Liver (tissue), 9 donors: ENCODE data around the gene SEMA4D. TPM values are rescaled to one million over a fixed set of nuclear protein-coding genes. Genes with fewer than 3 reads are reported as not detected.

Experiments used
- DNase-seq: peaks from one replicate; pipeline ENCODE4 v3.0.0-alpha.2; 2017; ENCODE audit warnings: low spot score
- H3K27ac ChIP-seq, 2 donors: one replicate each; pipeline ENCODE4 v1.7.0; 2013; ENCODE audit warnings: inconsistent platforms in 2 of 2, low read length in 2 of 2, control low read depth in 1 of 2, low read depth in 1 of 2, mild to moderate bottlenecking in 1 of 2
- H3K27me3 ChIP-seq, 4 donors: one replicate each; pipeline versions ENCODE4 v1.6.1 to v1.7.0; 2013; ENCODE audit warnings: low read length in 3 of 4, inconsistent platforms in 1 of 4, mild to moderate bottlenecking in 1 of 4, moderate library complexity in 1 of 4; ENCODE audit not compliant: control insufficient read depth in 4 of 4, insufficient read depth in 4 of 4
- H3K36me3 ChIP-seq, 4 donors: one replicate each; pipeline versions ENCODE4 v1.6.1 to v1.7.0; 2013; ENCODE audit warnings: low read length in 3 of 4, mild to moderate bottlenecking in 3 of 4, low read depth in 1 of 4, moderate library complexity in 1 of 4; ENCODE audit not compliant: control insufficient read depth in 4 of 4, insufficient read depth in 3 of 4
- H3K4me1 ChIP-seq, 4 donors: one replicate each; pipeline versions ENCODE4 v1.6.1 to v1.7.0; 2013; ENCODE audit warnings: low read length in 3 of 4, mild to moderate bottlenecking in 3 of 4, moderate library complexity in 1 of 4; ENCODE audit not compliant: control insufficient read depth in 4 of 4, insufficient read depth in 4 of 4
- H3K4me3 ChIP-seq, 3 donors: one replicate each; pipeline versions ENCODE4 v1.6.1 to v1.7.0; 2013; ENCODE audit warnings: low read length in 3 of 3, control low read depth in 1 of 3, low read depth in 1 of 3, mild to moderate bottlenecking in 1 of 3
- H3K9ac ChIP-seq, 2 donors: one replicate each; pipeline ENCODE4 v1.7.0; 2013; ENCODE audit warnings: low read length in 2 of 2, mild to moderate bottlenecking in 2 of 2, moderate library complexity in 2 of 2, control low read depth in 1 of 2, low read depth in 1 of 2
- H3K9me3 ChIP-seq, 4 donors: one replicate each; pipeline versions ENCODE4 v1.6.1 to v1.7.0; 2013; ENCODE audit warnings: low read length in 3 of 4; ENCODE audit not compliant: control insufficient read depth in 4 of 4
- EGR1 ChIP-seq, 2 donors: IDR thresholded peaks; 2 replicates each; pipeline ENCODE4 v1.6.1; 2016 to 2018; ENCODE audit warnings: antibody characterized with exemption in 2 of 2, low read depth in 2 of 2
- FOXA1 ChIP-seq: IDR thresholded peaks from 2 replicates; pipeline ENCODE4 v1.6.1; 2016; ENCODE audit warnings: antibody characterized with exemption
- FOXA2 ChIP-seq: IDR thresholded peaks from 2 replicates; pipeline ENCODE4 v1.6.1; 2016; ENCODE audit warnings: antibody characterized with exemption
- GABPA ChIP-seq, 2 donors: IDR thresholded peaks in 1 of 2; conservative IDR thresholded peaks in 1 of 2; 2 replicates each; pipeline ENCODE4 v1.6.1; 2016; ENCODE audit warnings: antibody characterized with exemption in 2 of 2, mild to moderate bottlenecking in 1 of 2, moderate library complexity in 1 of 2
- HNF4A ChIP-seq, 2 donors: conservative IDR thresholded peaks; 2 replicates each; pipeline ENCODE4 v1.6.1; 2016; ENCODE audit warnings: antibody characterized with exemption in 2 of 2, mild to moderate bottlenecking in 2 of 2
- HNF4G ChIP-seq: IDR thresholded peaks from 2 replicates; pipeline ENCODE4 v1.6.1; 2016; ENCODE audit warnings: antibody characterized with exemption
- JUND ChIP-seq, 2 donors: IDR thresholded peaks; 2 replicates each; pipeline ENCODE4 v1.6.1; 2016; ENCODE audit warnings: antibody characterized with exemption in 2 of 2
- NR2F2 ChIP-seq: IDR thresholded peaks from 2 replicates; pipeline ENCODE4 v1.6.1; 2016; ENCODE audit warnings: antibody characterized with exemption
- RAD21 ChIP-seq, 2 donors: IDR thresholded peaks; 2 replicates each; pipeline ENCODE4 v1.6.1; 2016; ENCODE audit warnings: antibody characterized with exemption in 2 of 2, mild to moderate bottlenecking in 2 of 2
- RXRA ChIP-seq, 2 donors: IDR thresholded peaks; 2 replicates each; pipeline ENCODE4 v1.6.1; 2017 to 2018; ENCODE audit warnings: antibody characterized with exemption in 2 of 2, mild to moderate bottlenecking in 1 of 2
- SP1 ChIP-seq: IDR thresholded peaks from 2 replicates; pipeline ENCODE4 v1.6.1; 2018; ENCODE audit warnings: antibody characterized with exemption, mild to moderate bottlenecking
- TAF1 ChIP-seq: conservative IDR thresholded peaks from 2 replicates; pipeline ENCODE4 v1.6.1; 2016; ENCODE audit warnings: antibody characterized with exemption, mild to moderate bottlenecking
- YY1 ChIP-seq: IDR thresholded peaks from 2 replicates; pipeline ENCODE4 v1.6.1; 2016; ENCODE audit warnings: antibody characterized with exemption, mild to moderate bottlenecking
- WGBS: extraction: QIAGEN DNeasy Blood & Tissue Kit; methylation state at CpG from one replicate; pipeline ENCODE4 v1.1.7; 2013; 5-methylcytosine and 5-hydroxymethylcytosine counted together
- polyA plus RNA-seq, 2 donors: library from polyadenylated mRNA; stranded (reverse) in 1 of 2; unstranded in 1 of 2; fragments of 200-250 nt in 1 of 2; fragments of >200 nt in 1 of 2; fragmentation: Nextera tagmentation in 1 of 2; extraction: Ambion mirVana in 1 of 2; gene quantifications; one replicate each; pipeline versions ENCODE4 v1.2.1 to v1.2.3, GENCODE V29; 2013 to 2015
- total RNA-seq, 2 donors: library from RNA; depleted of rRNA; stranded (reverse); fragments of >200 nt; gene quantifications; one replicate each; pipeline ENCODE4 v1.2.3, GENCODE V29; 2014
- TF ChIP-seq, protein P1 (sequence below): IDR thresholded peaks from 2 replicates; pipeline ENCODE4 v1.6.1; 2016; ENCODE audit warnings: antibody characterized with exemption
- TF ChIP-seq, protein P2 (sequence below): IDR thresholded peaks from 2 replicates; pipeline ENCODE4 v1.6.1; 2016; ENCODE audit warnings: antibody characterized with exemption
- TF ChIP-seq, protein P3 (sequence below): fragments of 150-350 bp; IDR thresholded peaks from 2 replicates; pipeline ENCODE4 v1.5.1; 2017; ENCODE audit warnings: improper control_type of control experiment, low read depth, low read length; ENCODE audit not compliant: missing input control
- TF ChIP-seq, protein P4 (sequence below): IDR thresholded peaks from 2 replicates; pipeline ENCODE4 v1.6.1; 2016; ENCODE audit warnings: antibody characterized with exemption, mild to moderate bottlenecking
- TF ChIP-seq, protein P5 (sequence below): IDR thresholded peaks from 2 replicates; pipeline ENCODE4 v1.6.1; 2016; ENCODE audit warnings: antibody characterized with exemption
- donor health status: healthy.
- donor health status: healthy.
- donor health status: healthy.
- donor health status: healthy.
- donor health status: healthy.

SEMA4D gene
- total and polyA plus RNA-seq, 4 donors = 1.4 to 12.0 (median 4.1) TPM

DNA sequence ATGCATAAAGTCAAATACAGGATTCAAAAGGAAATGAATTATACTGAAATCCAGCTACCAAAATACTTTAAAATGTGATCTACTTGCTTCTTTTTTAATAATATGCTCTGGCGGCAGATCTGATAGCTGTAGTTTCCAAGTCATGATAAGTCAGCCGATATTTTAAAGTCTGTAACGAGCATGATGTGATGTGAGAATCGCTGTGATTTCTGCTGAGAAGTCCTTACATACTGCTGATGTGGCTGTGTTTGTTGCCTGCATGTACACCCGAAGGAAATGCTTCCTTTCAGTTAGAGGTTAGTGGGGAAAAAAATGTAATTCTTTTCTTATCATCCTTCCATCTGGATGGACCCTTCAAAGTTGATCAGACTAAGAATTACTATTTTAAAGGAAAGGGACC lies 4.8 kb upstream of the SEMA4D start:
- DNase-seq = no peak
- Histone ChIP-seq H3K9ac (no peak overlapping the region), H3K27me3 (no peaks in the 10 kb centered on the region), H3K9me3 (no peaks in the 10 kb centered on the region), H3K4me1 (no peaks in the 10 kb centered on the region), H3K27ac (no peak overlapping the region), H3K36me3 (no peaks in the 10 kb centered on the region), H3K4me3 (no peak overlapping the region)
- TF ChIP-seq, protein P1, sequence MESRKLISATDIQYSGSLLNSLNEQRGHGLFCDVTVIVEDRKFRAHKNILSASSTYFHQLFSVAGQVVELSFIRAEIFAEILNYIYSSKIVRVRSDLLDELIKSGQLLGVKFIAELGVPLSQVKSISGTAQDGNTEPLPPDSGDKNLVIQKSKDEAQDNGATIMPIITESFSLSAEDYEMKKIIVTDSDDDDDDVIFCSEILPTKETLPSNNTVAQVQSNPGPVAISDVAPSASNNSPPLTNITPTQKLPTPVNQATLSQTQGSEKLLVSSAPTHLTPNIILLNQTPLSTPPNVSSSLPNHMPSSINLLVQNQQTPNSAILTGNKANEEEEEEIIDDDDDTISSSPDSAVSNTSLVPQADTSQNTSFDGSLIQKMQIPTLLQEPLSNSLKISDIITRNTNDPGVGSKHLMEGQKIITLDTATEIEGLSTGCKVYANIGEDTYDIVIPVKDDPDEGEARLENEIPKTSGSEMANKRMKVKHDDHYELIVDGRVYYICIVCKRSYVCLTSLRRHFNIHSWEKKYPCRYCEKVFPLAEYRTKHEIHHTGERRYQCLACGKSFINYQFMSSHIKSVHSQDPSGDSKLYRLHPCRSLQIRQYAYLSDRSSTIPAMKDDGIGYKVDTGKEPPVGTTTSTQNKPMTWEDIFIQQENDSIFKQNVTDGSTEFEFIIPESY = no peak
- TF ChIP-seq GABPA (IDR thresholded peaks at IDR 0.05 in 1 of 2, conservative IDR thresholded peaks at IDR 0.05 in 1 of 2) (no peak), RAD21 (IDR thresholded peaks at IDR 0.05) (no peak), HNF4A (conservative IDR thresholded peaks at IDR 0.05) (no peak), FOXA2 (no peak), RXRA (IDR thresholded peaks at IDR 0.05) (no peak), FOXA1 (no peak), JUND (IDR thresholded peaks at IDR 0.05) (no peak)
- TF ChIP-seq, protein P2, sequence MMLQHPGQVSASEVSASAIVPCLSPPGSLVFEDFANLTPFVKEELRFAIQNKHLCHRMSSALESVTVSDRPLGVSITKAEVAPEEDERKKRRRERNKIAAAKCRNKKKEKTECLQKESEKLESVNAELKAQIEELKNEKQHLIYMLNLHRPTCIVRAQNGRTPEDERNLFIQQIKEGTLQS = no peak
- 68% methylated on average over 5 of the region's 5 CpGs for WGBS

DNA sequence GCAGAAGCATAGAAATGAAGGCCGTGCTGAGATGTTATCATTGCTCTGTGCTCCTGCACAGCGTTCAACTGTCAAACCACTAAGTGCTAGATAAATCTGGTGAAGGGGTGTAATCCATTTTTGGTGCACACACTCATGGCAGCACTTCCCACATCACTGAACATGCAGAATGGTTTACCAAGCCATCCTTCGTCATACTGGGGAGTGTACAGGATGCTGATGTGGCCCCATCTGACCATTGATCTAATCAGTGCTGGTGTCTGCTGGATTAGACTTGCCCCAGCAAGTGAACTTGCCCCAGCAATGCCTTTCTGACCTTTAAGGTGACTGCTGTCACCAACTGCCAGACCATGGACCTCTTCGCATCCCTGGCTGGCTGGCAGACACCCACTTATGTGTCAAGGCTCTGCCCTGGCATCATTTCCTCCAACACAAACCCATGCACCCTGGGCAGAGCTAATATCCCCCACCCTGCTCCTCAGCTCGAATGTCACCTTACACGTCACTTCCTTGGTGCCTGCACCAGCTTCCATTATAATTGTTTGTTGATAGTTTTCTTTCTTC lies 4.2 kb upstream of the SEMA4D start:
- Histone ChIP-seq H3K4me1 (peaks cover 0 to 2% (median under 1%) of the 10 kb centered on the region in 4 donors), H3K9me3 (no peaks in the 10 kb centered on the region), H3K9ac (no peak overlapping the region), H3K27ac (no peak overlapping the region), H3K27me3 (no peaks in the 10 kb centered on the region), H3K4me3 (no peak overlapping the region), H3K36me3 (no peaks in the 10 kb centered on the region)
- 87% methylated on average over 6 of the region's 6 CpGs for WGBS
- no peak for DNase-seq
- TF ChIP-seq SP1 = no peak
- TF ChIP-seq, protein P3, sequence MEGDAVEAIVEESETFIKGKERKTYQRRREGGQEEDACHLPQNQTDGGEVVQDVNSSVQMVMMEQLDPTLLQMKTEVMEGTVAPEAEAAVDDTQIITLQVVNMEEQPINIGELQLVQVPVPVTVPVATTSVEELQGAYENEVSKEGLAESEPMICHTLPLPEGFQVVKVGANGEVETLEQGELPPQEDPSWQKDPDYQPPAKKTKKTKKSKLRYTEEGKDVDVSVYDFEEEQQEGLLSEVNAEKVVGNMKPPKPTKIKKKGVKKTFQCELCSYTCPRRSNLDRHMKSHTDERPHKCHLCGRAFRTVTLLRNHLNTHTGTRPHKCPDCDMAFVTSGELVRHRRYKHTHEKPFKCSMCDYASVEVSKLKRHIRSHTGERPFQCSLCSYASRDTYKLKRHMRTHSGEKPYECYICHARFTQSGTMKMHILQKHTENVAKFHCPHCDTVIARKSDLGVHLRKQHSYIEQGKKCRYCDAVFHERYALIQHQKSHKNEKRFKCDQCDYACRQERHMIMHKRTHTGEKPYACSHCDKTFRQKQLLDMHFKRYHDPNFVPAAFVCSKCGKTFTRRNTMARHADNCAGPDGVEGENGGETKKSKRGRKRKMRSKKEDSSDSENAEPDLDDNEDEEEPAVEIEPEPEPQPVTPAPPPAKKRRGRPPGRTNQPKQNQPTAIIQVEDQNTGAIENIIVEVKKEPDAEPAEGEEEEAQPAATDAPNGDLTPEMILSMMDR = no peak
- TF ChIP-seq FOXA1 = no peak
- TF ChIP-seq YY1 = no peak
- TF ChIP-seq, protein P1 = no peak
- no peak for TF ChIP-seq HNF4A (conservative IDR thresholded peaks at IDR 0.05)
- no peak for TF ChIP-seq NR2F2
- no peak for TF ChIP-seq HNF4G
- TF ChIP-seq GABPA (IDR thresholded peaks at IDR 0.05 in 1 of 2, conservative IDR thresholded peaks at IDR 0.05 in 1 of 2) = no peak
- TF ChIP-seq EGR1 (IDR thresholded peaks at IDR 0.05; ENCODE audit: low read depth in 2 of 2) = no peak
- TF ChIP-seq, protein P4, sequence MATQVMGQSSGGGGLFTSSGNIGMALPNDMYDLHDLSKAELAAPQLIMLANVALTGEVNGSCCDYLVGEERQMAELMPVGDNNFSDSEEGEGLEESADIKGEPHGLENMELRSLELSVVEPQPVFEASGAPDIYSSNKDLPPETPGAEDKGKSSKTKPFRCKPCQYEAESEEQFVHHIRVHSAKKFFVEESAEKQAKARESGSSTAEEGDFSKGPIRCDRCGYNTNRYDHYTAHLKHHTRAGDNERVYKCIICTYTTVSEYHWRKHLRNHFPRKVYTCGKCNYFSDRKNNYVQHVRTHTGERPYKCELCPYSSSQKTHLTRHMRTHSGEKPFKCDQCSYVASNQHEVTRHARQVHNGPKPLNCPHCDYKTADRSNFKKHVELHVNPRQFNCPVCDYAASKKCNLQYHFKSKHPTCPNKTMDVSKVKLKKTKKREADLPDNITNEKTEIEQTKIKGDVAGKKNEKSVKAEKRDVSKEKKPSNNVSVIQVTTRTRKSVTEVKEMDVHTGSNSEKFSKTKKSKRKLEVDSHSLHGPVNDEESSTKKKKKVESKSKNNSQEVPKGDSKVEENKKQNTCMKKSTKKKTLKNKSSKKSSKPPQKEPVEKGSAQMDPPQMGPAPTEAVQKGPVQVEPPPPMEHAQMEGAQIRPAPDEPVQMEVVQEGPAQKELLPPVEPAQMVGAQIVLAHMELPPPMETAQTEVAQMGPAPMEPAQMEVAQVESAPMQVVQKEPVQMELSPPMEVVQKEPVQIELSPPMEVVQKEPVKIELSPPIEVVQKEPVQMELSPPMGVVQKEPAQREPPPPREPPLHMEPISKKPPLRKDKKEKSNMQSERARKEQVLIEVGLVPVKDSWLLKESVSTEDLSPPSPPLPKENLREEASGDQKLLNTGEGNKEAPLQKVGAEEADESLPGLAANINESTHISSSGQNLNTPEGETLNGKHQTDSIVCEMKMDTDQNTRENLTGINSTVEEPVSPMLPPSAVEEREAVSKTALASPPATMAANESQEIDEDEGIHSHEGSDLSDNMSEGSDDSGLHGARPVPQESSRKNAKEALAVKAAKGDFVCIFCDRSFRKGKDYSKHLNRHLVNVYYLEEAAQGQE = no peak
- no peak for TF ChIP-seq RAD21 (IDR thresholded peaks at IDR 0.05)
- TF ChIP-seq JUND (IDR thresholded peaks at IDR 0.05) = no peak
- TF ChIP-seq, protein P5, sequence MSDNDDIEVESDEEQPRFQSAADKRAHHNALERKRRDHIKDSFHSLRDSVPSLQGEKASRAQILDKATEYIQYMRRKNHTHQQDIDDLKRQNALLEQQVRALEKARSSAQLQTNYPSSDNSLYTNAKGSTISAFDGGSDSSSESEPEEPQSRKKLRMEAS = no peak
- TF ChIP-seq, protein P2 = no peak
- TF ChIP-seq RXRA (IDR thresholded peaks at IDR 0.05) = no peak
- TF ChIP-seq TAF1 = no peak
- TF ChIP-seq FOXA2 = no peak
